NCI-H187 treated with DMSO at 0.1 percent for 48 hours (cell line): ENCODE measurements around the gene FBLN1.

ENCODE experiments used
- DNase-seq: peaks from one replicate; lab custom pipeline; 2025; lab: John Stamatoyannopoulos, UW

The FBLN1 gene

DNA sequence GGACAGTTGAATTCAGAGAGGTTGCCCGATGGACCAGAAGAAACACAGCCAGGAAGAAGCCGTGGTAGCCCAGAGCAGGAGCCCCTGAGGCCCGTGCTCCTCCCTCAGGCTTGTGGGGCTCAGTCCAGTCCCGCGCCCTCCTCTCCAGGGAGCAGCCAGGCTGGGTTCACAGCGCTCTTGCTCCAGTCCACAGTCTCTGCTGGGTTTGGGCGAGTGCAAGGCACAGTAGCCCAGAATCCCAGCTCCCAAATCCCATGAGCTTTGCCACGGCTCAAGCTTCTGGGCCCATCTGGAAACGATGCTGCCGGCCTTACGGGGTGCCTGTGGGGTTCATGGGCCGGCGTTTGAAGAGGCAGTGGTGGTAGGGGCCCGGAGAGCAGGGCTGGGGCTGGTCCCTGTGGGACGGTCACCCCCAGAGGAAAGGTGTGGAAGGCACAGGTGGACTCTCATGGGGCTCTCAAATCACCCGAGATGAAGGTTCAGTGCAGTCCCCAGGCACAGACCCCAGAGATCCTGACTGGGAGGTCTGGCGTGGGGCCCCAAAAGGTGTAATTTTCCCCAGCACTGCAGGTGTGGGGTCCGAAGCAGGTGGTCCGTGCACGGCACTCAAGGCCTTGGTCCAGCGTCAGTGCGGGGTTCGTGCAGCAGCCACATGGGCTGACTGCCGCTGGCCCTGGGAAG is 138.4 kb downstream of the FBLN1 start:
- no peak for DNase-seq

DNA sequence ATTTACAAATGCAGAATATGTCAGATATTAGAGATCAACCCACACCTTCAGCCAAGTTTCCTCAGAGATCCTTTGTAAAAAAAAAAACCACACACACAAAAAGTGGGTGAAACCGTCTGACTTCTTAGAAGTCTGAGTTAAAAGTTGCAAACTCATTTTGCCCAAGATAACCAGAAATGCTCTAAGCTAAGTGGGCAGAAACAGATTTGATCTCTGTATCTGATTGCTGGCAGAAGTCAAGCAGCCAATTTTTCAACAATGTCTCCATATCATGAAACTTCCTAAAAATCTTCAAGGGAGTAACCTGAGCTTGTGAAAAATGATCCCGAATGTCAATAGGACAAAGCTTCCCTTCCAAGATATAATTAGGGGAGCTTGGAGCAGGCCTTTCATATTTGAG is 140.3 kb downstream of the FBLN1 start:
- DNase-seq, result no peak

DNA sequence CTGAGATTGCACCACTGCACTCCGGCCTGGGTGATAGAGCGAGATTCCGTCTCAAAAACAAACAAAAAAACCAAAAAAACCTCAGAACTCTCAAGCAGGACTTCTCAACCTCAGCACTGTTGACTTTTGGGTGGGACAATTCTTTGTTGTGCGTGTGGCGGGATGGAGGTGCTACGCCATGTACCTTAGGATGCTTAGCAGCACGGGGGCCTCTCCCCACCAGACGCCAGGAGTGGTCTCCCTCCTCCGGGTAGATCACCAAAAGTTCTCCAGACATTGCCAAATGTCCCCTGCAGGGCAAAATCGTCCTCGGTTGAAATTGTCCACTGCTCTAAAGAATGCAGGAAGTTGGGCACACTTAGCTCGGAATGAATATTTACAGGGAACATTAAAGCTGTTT is 142.0 kb downstream of the FBLN1 start:
- DNase-seq, result no peak

DNA sequence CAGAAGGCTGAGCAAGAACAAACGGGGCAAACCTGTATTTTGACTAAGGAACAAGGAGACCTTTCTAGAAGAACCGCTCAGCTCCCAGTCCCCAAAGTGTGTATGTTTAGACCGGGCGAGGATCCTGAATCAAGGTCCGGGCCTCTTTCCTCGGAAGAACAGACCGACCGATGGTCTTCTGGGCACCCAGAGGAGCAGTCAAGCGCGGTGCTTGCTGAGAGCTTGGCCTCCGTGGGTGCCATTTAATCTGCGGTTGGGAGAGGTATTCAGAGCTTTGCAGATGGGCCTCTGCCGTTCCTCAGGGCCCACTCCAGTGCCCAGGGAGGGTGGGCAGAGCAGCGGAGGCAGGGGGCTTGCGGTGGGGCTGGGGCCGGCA is 142.5 kb downstream of the FBLN1 start:
- DNase-seq, result no peak

DNA sequence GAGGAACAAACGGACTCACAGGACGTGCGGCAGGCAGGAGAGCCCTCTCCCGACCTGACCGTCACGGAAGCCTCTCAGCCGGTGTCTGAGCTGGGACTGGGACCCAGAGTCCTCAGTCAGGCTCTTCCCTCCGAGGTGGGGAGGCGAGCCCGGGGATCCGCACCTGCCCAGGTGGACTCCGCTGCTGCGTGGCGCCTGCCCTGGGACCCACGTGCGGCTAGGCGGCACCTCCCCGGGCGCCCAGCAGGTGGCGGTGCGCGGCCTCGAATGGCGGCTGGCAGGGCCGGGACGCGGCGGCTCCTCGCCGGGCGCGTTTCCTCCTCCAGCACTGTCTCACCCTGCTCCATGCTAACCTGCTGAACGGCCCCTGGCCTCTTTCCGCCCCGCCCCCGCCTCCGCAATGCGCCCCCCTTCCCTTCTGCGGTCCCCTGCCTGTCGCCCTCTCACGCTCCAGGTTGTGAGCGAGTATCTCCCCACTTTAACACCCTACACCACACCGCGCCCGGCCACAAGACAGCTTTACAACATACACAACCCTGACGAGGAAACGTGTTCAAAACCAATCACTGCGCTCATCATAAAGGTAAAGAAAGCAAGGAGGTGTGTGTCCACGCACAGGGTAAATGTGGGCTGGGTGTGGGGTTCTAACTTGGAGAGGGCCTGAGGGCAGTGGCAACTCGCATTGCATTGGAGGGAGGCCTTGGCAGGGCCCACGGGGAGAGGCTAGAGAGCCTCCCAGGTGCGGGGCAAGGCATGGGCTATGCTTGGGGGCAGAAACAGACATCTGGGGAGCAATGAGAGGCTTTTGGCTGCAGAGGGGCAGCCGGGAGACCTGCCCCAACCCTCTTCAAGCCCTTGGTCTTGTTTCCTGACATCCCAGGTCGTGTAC is 143.1 kb downstream of the FBLN1 start:
- DNase-seq, result no peak

DNA sequence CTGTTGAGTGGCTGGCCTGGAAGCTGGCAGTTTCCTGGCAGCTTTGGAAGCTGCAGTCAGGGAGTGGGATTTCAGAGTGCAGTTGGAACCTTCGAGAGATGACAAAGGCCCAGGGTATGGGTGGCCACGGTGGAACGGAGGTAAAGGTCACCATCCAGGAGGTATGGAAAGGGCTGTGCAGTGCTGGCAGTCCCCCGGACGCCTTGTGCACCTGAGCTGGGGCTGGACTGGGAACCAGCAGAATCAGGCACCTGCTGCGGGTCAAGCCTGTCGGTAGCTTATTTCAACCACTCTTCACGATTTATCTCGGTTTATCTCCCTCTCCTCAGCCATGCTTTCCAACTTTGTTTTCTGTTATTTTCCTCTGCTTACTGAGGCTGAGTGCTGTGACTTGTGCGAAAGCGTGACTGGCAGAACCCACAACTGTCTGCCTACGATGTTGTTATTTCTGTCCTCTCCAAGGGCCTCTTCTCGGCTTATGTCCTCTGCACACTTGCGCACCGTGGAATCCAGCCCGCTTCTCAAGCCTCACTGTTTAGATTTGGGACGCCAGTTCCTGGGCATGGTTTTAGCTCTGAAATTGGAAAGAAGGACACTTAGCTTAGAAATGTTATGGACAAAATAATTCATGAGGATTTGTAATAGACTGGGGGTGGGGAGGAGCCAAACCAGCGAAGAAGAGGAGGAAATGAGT is 145.0 kb downstream of the FBLN1 start:
- no peak for DNase-seq

DNA sequence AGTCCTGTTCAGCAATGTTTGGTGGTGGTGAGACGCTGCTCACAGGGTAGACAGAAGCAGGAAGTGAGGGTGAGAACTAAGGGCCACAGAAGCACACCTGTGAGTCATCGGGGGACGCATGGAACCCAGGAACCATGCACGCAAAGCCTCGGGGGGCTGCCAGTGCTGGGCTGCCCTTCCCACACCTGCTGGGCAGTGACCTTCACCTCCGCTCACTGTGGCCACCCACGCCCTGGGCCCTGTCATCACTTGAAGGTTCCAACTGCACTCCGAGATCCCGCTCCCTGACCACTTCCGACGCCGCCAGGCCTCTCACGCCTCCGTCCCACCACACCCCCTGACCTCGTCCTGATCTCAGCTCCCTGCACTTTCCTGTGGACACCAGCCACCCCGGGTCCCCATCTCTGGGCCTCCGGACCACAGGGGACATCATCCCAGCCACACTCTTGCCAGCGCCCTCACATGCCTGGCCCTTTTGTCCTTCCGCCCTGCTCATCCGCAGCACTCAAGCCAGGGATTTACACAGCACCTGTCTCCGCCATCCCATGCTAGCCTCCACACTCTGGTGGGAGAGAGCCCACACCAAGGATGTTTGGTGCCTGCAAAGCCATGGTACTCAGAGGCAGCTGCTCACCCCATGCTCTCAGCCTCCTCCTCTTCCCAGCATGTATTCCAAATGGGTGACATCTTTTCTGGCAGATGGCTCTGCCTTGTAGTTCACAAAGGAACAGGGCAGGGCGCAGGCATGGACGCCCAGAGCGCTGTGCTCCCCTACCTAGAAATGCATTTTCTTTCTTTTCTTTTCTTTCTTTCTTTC is 145.8 kb downstream of the FBLN1 start:
- no peak for DNase-seq

DNA sequence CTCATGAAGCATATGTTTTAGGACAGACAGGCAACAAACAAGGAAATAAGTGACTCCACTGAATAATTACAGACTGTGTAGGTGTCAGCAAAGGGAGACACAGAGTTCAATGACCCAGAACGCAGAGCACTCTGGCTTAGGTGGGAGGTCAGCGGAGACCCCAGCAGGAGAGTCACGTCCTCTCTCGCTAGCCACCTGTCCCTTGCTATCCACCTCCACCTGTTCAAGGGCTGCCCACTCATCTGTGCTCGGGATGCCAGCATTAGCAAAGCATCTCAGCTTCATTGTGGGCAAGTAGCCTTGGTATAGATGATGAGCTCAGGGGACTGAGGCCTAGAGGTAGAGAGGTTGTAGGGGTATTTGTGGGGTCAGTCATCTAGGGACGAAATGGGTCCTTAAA is 147.1 kb downstream of the FBLN1 start:
- no peak for DNase-seq

DNA sequence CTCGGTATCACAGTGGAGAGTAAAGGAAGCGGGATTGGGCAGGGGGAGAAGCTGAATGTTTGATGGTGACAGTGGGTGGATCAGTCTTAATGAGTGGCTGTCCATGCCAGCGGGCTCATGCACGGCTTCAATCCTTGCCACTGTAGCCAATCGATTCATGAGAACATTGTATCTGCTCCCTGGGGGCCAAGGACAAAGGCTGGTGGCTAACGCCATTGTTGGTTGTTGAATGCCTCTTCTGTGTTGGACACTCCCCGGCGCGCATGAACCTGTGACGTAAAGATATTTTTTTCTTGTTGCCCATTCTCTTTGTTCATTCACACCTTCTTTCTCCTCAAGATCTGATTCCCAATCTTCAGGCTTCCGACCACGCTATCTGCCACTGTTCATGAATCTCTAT is 148.0 kb downstream of the FBLN1 start:
- no peak for DNase-seq
